Suprapubic skin (tissue), 4 donors: ENCODE measurements around the gene GRWD1.

Experiments used
- POLR2A ChIP-seq, 2 donors: fragments of 450-650 bp; IDR thresholded peaks; one replicate each; pipeline ENCODE4 v1.6.1; 2017; ENCODE audit warnings: antibody characterized with exemption in 2 of 2, mild to moderate bottlenecking in 2 of 2, moderate library complexity in 2 of 2
- POLR2AphosphoS5 ChIP-seq, 3 donors: sonication (generic); formaldehyde crosslinking; IDR thresholded peaks; one replicate each; pipeline ENCODE4 v1.6.1; 2017; ENCODE audit warnings: antibody characterized with exemption in 3 of 3
- TF ChIP-seq, protein P1 (sequence below), 2 donors: fragments of 200-600 bp in 1 of 2; fragments of 450-650 bp in 1 of 2; sonication (generic) in 1 of 2; IDR thresholded peaks; one replicate each; pipeline ENCODE4 v1.5.1; 2016 to 2019; ENCODE audit warnings: antibody characterized with exemption in 2 of 2, mild to moderate bottlenecking in 1 of 2, moderate library complexity in 1 of 2

DNA sequence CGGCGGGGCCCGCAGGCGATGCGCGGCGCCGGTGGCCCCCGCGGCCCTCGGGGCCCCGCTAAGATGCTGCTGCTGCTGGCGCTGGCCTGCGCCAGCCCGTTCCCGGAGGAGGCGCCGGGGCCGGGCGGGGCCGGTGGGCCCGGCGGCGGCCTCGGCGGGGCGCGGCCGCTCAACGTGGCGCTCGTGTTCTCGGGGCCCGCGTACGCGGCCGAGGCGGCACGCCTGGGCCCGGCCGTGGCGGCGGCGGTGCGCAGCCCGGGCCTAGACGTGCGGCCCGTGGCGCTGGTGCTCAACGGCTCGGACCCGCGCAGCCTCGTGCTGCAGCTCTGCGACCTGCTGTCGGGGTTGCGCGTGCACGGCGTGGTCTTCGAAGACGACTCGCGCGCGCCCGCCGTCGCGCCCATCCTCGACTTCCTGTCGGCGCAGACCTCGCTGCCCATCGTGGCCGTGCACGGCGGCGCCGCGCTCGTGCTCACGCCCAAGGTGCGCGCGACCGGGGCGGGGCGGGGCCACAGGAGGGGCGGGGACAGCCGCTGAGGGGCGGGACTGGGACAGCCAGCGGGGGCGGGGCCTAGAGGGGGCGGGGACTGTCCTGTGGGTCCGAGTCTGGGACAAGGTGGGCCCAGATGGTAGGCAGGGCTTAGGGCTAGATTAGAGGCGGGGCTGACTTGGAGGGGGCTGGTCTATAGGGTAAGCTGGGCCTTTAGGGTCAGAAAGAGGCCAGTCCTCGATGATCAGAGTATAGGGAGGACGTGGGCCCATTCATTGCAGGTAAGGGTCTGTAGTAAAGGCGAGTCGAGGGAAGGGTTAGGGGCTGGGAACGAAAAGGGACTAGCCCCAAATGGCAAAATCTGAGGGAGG is 47.2 kb upstream of the GRWD1 start:
- TF ChIP-seq, protein P1, sequence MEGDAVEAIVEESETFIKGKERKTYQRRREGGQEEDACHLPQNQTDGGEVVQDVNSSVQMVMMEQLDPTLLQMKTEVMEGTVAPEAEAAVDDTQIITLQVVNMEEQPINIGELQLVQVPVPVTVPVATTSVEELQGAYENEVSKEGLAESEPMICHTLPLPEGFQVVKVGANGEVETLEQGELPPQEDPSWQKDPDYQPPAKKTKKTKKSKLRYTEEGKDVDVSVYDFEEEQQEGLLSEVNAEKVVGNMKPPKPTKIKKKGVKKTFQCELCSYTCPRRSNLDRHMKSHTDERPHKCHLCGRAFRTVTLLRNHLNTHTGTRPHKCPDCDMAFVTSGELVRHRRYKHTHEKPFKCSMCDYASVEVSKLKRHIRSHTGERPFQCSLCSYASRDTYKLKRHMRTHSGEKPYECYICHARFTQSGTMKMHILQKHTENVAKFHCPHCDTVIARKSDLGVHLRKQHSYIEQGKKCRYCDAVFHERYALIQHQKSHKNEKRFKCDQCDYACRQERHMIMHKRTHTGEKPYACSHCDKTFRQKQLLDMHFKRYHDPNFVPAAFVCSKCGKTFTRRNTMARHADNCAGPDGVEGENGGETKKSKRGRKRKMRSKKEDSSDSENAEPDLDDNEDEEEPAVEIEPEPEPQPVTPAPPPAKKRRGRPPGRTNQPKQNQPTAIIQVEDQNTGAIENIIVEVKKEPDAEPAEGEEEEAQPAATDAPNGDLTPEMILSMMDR (IDR thresholded peaks at IDR 0.05) = no peak
- TF ChIP-seq POLR2A (IDR thresholded peaks at IDR 0.05) = no peak
- no peak for TF ChIP-seq POLR2AphosphoS5 (IDR thresholded peaks at IDR 0.05)
